Stimulated activated CD8-positive, alpha-beta memory T cell treated with anti-CD3 and anti-CD28 coated beads, Interleukin-4, amount 100 ng/mL, for 1 hour (primary cell): ENCODE results near the gene ATF4.

ENCODE experiments used
- DNase-seq, 2 donors: peaks; one replicate each; pipeline ENCODE4 v3.0.0-alpha.2; 2020; ENCODE audit warnings: low read depth in 2 of 2, low spot score in 1 of 2

The ATF4 gene

DNA sequence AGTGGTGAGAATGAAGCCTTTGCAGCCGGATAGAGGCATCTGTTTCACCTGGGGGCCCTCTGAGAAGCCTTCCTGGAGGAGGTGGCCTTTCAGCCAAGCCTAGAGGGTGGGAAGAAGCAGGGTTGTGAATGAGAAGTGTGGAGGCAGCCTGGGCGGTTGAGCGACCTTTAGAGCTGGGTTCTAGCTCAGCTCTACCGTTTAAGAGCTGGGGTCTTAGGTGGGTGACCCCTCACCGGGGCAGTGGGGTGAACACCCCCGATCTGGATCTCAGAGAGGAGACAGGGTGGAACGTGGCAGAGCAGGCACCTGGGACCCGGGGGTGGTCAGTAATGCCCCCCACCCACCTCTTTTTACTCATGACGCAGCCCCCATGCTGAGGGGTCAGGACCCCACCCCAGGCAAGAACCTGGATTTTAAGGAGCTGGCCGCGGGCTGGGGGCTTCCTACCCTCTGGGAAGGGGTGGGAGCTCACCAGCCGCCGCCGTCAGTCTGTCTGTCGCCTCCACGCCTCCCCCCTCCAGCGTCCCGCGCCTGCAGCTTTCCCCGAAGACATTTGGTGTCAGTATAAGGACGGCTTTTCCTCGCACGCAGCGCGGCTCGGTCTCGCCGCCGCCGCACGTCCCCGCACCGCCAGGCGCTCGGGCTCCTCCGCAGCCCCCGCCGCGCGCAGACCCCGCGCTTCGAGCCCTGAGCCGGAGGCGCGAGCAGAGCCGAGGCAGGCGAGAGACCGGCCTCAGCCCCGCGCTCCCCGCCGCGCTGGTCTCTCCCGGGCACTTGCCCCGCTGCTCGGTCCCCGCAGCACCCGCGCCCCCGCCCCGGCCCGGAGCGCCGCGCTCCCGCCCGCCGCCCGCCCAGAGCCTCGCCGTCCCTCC lies 36.8 kb downstream of the ATF4 start:
- no peak for DNase-seq

DNA sequence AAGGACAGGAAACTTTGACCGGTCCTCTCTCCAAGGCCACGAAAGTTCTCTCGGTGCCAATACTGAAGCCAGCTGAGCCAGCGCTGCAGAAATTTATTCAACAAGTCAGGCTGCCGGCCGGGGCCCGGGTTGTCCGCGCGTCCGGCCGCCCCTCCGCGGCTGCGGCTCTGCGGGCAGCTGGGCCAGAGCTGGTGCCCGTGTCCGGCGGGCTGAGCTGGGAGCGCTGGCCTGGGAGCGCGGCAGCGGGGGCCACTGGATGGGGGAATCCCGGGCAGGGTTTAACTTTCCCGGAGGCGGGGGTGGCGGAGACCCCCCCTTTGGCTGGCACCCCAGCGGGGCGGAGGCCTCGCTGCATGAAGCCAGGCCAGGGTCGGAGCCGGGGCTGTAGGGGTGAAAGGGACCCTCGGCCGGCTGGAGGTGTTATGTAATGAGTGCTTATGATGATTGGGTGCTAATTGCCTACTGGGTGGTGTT lies 37.9 kb downstream of the ATF4 start:
- no peak for DNase-seq

DNA sequence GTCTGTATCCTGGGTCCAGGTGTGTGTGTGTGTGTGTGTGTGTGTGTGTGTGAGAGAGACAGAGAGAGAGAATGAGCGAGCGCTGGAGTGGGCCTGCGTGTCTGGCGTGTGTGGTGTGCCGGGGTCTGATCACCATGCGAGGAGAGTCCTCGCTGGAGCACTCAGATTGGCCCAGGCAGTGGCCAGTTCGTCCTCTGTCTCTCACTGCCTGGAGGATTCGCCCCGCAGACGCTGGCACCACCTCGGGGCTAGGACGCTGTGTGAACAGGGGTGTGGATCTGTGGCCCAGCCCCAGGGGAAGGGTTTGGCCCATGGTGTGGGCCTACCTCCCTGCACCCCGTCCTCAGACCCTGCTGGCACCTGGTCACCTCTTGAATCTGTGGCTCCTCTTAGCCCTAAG lies 38.6 kb downstream of the ATF4 start:
- no peak for DNase-seq

DNA sequence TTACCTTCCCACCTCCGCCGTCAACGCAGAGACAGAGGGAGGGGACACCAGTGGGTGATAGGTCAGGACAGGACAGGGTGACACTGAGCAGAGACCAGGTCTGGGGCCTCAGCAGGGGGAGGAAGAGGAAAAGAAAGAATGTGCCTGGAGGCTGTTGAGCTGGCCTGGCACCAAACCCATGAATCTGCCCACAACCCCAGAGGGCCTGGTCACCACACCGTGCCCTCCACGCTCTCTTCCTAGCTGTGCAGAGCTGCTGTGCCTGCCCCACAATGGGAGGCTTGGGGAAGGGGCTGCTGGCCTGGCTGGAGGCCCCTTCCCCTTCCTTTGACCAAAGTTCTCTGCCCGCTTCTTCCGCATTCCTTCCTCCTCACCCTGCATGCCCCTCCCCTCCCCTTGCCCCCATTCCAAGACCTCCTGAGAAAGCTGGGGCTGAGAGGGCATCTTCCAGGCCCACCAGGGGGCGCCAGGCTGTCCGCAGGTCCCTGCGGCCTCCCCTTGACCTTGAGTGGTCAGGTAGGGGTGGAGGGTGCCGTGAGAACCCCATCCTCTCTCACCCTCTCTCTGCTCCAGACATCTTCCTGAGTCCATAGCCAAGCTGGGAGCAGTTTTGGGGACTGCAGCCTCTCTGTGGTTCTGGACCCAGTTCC lies 39.2 kb downstream of the ATF4 start:
- no peak for DNase-seq

DNA sequence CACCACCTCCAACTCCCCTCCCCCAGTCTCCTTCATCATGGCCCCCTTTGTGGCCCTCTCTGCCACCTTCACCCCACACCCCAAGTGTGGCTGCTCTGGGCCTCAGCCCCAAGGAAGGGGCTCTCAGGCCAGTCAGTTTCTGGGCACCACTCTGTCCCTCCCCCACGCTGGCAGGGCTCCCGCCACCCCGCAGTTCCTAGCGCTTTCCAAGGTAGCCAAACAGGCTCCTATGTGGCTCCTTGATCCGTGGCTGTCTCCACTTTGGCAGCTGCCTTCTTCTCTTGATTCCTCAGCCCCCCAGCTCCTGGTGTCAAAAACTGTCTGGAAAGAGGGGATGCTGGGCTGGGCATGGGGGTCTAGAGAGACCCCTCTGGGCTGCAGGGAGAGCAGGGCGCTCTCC lies 39.8 kb downstream of the ATF4 start:
- DNase-seq, result no peak

DNA sequence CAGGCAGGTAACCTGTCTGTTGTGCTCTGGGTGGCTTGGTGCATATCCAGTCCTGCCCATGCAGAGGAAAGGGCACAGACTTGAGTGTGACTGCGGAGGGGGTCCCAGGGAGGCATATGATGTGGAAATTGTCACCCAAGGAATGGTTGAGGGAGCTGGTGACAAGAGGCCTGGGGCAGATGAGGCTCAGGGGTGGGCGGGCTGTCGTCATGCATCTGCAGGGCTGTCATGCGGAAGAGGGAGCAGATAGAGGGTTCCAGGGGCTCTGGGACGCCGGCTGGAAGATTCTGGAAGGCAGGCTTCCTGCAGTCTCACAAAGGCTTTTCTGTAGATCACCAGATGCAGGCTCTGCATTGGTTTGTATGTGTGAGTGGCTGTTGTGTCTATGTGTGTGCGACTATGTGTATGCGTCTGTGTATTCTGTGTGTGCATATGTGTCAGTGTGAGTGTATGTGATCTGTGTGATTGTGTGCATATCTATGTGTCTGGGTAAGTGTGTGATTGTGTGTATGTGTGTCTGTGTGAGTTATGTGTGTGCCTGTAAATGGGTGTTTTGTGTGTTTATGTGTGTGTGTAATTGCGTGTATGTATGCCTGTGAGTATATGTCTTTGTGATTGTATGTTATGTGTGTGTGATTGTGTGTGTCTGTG lies 42.6 kb downstream of the ATF4 start:
- DNase-seq, result no peak

DNA sequence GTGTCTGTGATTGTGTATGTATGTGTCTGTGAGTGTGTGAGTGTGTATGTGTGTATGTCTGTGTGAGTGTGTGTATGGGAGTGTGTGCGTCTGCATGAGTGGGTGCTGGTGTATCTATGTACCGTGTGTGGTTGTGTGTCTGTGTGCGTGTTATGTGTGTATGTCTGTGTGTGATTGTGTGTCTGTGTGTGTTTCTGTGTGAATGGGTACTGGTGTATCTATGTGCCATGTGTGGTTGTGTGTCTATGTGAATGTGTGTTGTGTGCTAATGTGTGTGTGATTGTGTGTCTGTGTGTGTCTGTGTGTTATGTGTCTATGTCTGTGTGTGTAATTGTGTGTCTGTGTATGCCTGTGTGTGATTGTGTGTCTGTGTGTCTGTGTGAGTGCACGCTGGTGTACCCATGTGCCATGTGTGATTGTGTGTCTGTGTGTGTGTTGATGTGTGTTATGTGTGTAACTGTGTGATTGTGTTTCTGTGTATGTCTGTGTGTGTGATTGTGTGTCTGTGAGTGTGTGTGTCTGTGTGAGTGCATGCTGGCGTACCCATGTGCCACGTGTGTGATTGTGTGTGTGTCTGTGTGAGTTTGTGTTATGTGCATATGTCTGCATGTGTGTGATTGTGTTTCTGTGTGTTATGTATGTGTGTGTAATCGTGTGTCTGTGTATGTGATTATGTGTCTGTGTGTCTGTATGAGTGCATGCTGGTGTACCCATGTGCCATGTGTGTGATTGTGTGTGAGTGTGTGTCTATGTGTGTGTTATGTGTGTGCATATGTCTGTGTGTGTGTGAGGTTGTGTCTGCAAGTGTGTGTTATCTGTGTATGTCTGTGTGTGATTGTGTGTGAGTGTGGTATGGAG lies 43.4 kb downstream of the ATF4 start:
- DNase-seq, result no peak

DNA sequence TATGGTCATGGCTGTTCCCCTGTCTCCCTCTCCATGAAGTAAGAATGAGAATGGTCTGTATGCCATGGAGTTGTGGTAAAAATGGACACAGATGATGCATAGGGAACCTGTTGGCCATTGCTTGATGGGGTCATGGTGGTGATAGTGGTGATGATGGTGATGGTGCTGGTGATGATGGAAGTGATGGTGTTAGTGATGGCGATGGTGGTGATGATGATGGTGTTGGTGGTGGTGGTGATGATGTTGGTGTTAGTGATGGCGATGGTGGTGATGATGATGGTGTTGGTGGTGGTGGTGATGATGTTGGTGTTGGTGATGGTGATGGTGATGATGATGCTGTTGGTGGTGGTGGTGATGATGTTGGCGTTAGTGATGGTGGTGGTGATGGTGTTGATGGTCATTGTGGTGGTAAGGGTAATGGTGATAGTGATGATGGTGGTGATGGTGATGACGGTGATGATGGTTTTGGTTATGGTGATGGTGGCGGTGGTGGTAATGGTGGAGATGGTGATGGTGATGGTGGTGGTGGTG lies 45.1 kb downstream of the ATF4 start:
- no peak for DNase-seq

DNA sequence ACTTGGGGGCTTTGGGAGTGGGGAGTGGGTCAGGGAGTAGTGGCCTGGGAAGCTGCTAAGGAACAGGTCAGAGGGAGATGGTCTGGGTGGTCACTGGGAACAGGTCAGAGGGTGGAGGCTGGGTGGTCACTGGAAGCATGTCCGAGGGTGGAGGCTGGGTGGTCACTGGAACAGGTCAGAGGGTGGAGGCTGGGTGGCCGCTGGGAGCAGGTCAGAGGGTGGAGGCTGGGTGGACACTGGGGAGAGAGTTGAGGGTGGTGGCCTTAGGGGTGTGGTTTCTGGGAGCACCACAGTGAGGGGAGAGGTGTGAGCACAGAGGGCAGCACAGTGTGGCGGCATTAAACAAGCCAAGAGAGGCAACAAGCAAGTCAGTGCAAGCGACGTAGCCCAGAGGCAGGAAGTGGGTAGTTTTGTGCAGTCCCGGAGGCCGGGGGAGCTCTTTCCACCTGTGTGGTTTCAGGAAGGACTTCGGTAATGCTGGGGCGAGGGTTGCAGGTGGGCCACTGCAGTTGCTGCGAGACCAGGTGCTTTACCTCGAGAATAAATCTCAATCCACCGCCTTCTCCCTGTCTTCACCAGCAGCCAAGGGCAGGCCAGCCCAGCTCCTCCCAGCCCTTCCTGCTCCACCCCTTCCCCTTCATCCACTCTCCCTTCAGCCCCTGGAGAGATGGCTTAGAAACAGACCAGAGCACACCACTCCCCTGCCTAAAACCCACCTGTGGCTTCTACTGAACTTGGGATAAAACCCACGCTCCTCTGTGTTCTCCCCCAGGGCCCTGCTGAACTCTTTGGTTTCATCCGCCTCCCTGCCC lies 47.0 kb downstream of the ATF4 start:
- no peak for DNase-seq

DNA sequence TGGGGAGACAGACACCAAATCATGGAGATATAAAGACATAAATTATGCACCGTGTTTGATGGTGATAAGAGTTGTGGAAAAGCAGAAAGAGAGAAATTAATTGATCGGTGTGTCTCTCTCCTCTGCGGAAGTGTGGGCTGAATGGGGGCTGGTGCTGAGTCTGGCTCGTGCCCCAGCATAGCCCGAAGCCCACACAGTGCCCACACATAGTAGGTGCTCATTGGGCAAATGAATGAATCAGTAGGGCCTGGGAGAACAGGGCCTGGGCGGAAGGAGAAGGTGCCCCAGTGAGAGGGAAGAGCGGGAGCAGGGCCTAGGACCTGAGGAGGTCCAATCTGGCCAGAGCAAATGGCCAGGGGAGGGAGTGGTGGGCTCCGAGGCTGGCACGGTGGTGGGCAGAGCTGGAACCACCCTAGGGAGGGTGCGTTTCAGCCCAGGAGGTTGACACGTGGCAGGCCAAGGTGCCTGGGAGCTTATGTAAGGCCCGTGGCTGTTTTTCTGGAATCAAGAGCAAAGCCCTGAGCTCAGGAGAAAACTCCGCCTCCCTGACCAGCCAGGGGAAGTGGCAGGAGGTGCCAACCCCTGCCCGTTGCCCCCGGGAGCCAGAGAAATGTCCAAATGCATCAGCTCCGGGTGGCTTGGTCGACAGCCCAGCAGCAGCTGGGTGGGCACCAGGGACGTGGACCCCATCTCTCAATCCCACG lies 48.1 kb downstream of the ATF4 start:
- no peak for DNase-seq

DNA sequence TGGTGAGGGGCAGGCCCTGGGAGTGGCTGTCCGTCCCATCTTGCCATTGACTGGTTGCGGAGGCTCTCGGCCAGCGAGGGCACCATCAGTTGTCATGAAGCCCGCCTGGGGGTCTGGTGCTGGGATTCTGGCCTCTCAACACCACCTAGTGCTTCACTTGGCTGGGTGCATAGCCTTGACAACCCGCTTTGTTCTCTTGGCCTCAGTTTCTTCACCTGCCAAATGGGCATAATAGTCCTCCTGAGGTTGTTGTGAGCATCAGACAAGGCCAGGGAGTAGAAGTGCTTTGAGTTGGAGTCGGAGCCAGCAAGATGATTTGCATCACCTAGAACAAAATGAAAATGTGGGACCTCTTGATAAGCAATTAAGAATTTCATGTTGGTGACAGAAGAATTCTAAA lies 48.7 kb downstream of the ATF4 start:
- no peak for DNase-seq

DNA sequence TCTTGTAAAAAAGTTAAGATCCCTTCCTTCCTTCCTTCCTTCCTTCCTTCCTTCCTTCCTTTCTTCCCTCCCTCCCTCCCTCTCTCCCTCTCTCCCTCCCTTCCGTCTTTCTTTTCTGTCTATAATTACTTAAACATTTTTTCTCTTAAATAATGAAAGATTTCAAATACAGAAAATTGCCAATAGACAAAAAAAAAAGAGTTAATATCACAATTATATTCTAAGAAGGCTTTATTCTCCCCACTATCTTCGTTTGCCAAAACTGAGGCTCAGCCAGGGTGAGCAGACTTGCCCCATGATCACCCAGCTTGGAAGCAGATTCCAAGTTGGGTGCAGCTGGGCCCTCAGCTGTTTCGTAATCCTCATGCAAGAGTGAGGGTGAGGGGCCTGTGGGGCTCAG lies 49.9 kb downstream of the ATF4 start:
- no peak for DNase-seq

DNA sequence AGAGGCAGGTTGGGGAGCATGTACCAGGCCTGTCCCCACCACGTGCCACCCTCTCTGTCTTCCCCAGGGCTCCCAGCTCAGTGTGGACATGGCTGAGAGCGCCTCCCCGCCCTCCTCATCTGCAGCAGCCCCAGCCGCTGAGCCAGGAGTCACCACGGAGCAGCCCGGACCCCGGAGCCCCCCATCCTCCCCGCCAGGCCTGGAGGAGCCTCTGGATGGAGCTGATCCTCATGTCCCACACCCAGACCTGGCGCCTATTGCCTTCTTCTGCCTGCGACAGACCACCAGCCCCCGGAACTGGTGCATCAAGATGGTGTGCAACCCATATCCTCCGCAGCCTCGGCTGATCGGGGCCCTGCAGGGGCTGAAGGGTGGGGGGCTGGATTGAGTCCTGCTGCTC lies 50.3 kb downstream of the ATF4 start, which contains the start of gene CACNA1I:
TSS of gene CACNA1I (plus strand) at position 89 of the 400 bp plus-strand sequence. CDS start at position 89, 0 bp downstream.
- no peak for DNase-seq

DNA sequence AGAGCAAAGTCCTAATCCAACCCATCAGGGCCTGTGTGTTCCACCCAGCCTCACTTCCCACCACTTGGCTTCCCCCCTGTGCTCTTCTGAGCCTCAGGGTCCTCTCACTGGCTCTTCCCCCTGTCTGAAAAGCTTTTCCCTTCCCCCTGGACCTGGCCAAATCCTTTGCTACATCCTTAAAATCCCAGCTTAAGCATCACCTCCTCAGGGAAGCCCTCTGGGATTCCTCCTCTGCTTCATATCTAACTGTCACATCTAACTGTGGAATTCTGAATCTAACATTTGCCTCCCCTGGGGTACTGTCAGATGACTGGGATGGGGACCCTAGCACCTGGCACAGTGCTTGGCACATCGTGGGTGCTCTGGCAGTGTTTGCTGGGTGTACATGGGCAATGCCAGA lies 51.2 kb downstream of the ATF4 start:
- no peak for DNase-seq
